DMS114 treated with DMSO at 0.1 percent for 48 hours (cell line): Measurements from ENCODE around the gene TPRN.

ENCODE experiments used
- DNase-seq: peaks from one replicate; lab custom pipeline; 2025; ENCODE audit not compliant: unreplicated experiment; lab: John Stamatoyannopoulos, UW

TPRN gene

GRCh38 chr9:137175345-137175961 is 25.1 kb downstream of the TPRN start:
- no peak for DNase-seq

GRCh38 chr9:137174722-137175293 is 25.7 kb downstream of the TPRN start:
- no peak for DNase-seq

GRCh38 chr9:137173796-137174664 is 26.5 kb downstream of the TPRN start:
- DNase-seq: no peak

GRCh38 chr9:137172901-137173795 is 27.4 kb downstream of the TPRN start:
- no peak for DNase-seq

GRCh38 chr9:137171149-137171900 is 29.2 kb downstream of the TPRN start:
- no peak for DNase-seq

- DNase-seq: no peak
Observed at GRCh38 chr9:137170486-137171148, 29.9 kb downstream of the TPRN start.

GRCh38 chr9:137169896-137170358 is 30.6 kb downstream of the TPRN start, which contains the start of gene LRRC26:
Gene LRRC26 (minus strand): TSS chr9:137170051. CDS start chr9:137169943, 108 bp downstream.
- DNase-seq: no peak

GRCh38 chr9:137168904-137169856 is 31.4 kb downstream of the TPRN start:
- peak; percentile 32 for DNase-seq

GRCh38 chr9:137168573-137168903 is 32.0 kb downstream of the TPRN start:
- DNase-seq: no peak

- no peak for DNase-seq
Observed at GRCh38 chr9:137167747-137168572, 32.6 kb downstream of the TPRN start.

GRCh38 chr9:137167277-137167746 is 33.2 kb downstream of the TPRN start:
- DNase-seq: no peak

- DNase-seq: no peak
Observed at GRCh38 chr9:137166380-137167229, 33.9 kb downstream of the TPRN start.

GRCh38 chr9:137165250-137165836 is 35.2 kb downstream of the TPRN start:
- no peak for DNase-seq

- no peak for DNase-seq
Observed at GRCh38 chr9:137164370-137165249, 35.9 kb downstream of the TPRN start.

- DNase-seq: no peak
Observed at GRCh38 chr9:137163805-137164204, 36.7 kb downstream of the TPRN start.
